Tibial nerve (tissue), 4 donors: ENCODE results near the gene NUP133.

Source experiments
- CTCF ChIP-seq, 5 experiments: fragments of 200-600 bp in 3 of 5; fragments of 450-650 bp in 2 of 5; sonication (generic) in 3 of 5; IDR thresholded peaks; one replicate each; pipeline ENCODE4 v1.5.1; 2016 to 2019; ENCODE audit warnings: antibody characterized with exemption in 5 of 5, mild to moderate bottlenecking in 3 of 5, moderate library complexity in 2 of 5
- EP300 ChIP-seq, 2 donors: sonication (generic); formaldehyde crosslinking; IDR thresholded peaks; one replicate each; pipeline ENCODE4 v1.6.1; 2017; ENCODE audit warnings: antibody characterized with exemption in 2 of 2, mild to moderate bottlenecking in 1 of 2
- POLR2A ChIP-seq, 2 donors: fragments of 450-650 bp; IDR thresholded peaks; one replicate each; pipeline ENCODE4 v1.6.1; 2017; ENCODE audit warnings: antibody characterized with exemption in 2 of 2, mild to moderate bottlenecking in 2 of 2, moderate library complexity in 2 of 2

- TF ChIP-seq CTCF (IDR thresholded peaks at IDR 0.05) (no peak), EP300 (IDR thresholded peaks at IDR 0.05) (no peak), POLR2A (IDR thresholded peaks at IDR 0.05) (no peak)
Observed at GRCh38 chr1:229550812-229551567, 42.8 kb upstream of the NUP133 start.
